Loucy (cell line): ENCODE data around the gene MAN2A2.

Experiments used
- EZH2phosphoT487 ChIP-seq: fragments of 200-600 bp; IDR thresholded peaks from 2 replicates; pipeline ENCODE4 v1.6.1; 2018; ENCODE audit warnings: antibody characterized with exemption, mild to moderate bottlenecking, moderate library complexity, borderline replicate concordance
- TF ChIP-seq, protein P1 (sequence below): fragments of 200-600 bp; sonication (generic); conservative IDR thresholded peaks from 2 replicates; pipeline ENCODE4 v1.5.1; 2014; ENCODE audit warnings: mild to moderate bottlenecking, antibody characterized with exemption, low read length

DNA sequence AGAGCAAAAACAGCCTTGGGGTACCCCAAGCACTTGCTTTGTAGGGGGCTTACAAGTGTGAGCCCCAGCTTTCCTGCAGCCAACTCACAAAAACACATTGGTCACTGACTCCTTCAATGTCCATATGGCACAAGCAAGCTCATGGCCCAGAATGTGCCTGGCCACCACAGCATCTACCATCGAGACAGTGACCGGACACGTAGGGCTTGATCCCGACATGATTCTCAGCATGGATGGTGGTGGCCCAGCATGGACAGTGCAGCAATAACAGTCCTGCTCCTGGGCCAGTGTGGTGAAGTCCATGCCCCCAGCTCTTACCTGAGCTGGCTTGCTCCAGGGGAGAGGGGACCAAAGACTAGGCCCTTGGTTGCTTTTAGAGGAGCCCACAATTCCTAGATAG is 37.9 kb downstream of the MAN2A2 start:
- TF ChIP-seq EZH2phosphoT487 = no peak
- TF ChIP-seq, protein P1, sequence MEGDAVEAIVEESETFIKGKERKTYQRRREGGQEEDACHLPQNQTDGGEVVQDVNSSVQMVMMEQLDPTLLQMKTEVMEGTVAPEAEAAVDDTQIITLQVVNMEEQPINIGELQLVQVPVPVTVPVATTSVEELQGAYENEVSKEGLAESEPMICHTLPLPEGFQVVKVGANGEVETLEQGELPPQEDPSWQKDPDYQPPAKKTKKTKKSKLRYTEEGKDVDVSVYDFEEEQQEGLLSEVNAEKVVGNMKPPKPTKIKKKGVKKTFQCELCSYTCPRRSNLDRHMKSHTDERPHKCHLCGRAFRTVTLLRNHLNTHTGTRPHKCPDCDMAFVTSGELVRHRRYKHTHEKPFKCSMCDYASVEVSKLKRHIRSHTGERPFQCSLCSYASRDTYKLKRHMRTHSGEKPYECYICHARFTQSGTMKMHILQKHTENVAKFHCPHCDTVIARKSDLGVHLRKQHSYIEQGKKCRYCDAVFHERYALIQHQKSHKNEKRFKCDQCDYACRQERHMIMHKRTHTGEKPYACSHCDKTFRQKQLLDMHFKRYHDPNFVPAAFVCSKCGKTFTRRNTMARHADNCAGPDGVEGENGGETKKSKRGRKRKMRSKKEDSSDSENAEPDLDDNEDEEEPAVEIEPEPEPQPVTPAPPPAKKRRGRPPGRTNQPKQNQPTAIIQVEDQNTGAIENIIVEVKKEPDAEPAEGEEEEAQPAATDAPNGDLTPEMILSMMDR = no peak
